Measurements from ENCODE around the gene KCNQ4. TPM values are rescaled to one million over a fixed set of nuclear protein-coding genes. Genes with fewer than 3 reads are reported as not detected.

Gene KCNQ4
- total and polyA plus RNA-seq, 2 donors (not counting 3 experiments of a cell fraction or from before 2014, with no cell fraction given): 0.06 to 0.07 TPM

GRCh38 chr1:40780678-40781607 is 2.6 kb upstream of the KCNQ4 start:
- intact Hi-C loops (cut with micrococcal nuclease): no loop called here
- no peaks in the 10 kb centered on the region for H4K20me1 ChIP-seq (replicated peaks; ENCODE audit: control insufficient read depth, extremely low read depth, insufficient read depth, low read length)
- H3K4me3 ChIP-seq (replicated peaks in 1 of 3; ENCODE audit: insufficient read depth in 1 of 3, low read depth in 1 of 3, low read length in 3 of 3): no peak overlapping the region
- POLR2A ChIA-PET: interaction anchor here (0.7 kb wide), 1 partner anchor 43 kb away, joined by 8 read pairs; no protein-coding TSS in a partner anchor
- BruUV-seq (replicated peaks): no TSS peak
- peaks cover 13 to 20% of the 10 kb centered on the region in 2 experiments for H3K27me3 ChIP-seq (ENCODE audit: control insufficient read depth in 2 of 2, insufficient read depth in 2 of 2, low read length in 2 of 2)
- H3K36me3 ChIP-seq (ENCODE audit: control insufficient read depth in 2 of 2, extremely low read depth in 1 of 2, insufficient read depth in 2 of 2, low read length in 2 of 2): no peaks in the 10 kb centered on the region
- no peaks in the 10 kb centered on the region for H3K4me1 ChIP-seq (ENCODE audit: control insufficient read depth, extremely low read depth, insufficient read depth, low read length)
- CTCF ChIA-PET: interaction anchor here (1.3 to 2.2 kb wide), 3 partner anchors 7 to 172 kb away, joined by 4 to 18 read pairs (median 7); no protein-coding TSS in a partner anchor
- FAIRE-seq: no peak
- TF ChIP-seq POLR2A (IDR thresholded peaks at IDR 0.05; ENCODE audit: low read depth, low read length) (no peak), EZH2 (IDR thresholded peaks at IDR 0.05; ENCODE audit: borderline replicate concordance, low read depth, low read length, severe bottlenecking) (no peak), MYC (IDR thresholded peaks at IDR 0.05; ENCODE audit: low read depth, low read length) (no peak), CTCF (IDR thresholded peaks at IDR 0.05; ENCODE audit: extremely low read depth in 1 of 2, insufficient read depth in 1 of 2, low read depth in 1 of 2, low read length in 2 of 2) (no peak), GATA2 (IDR thresholded peaks at IDR 0.05; ENCODE audit: insufficient read depth, insufficient read length, low read depth, low read length) (no peak), POLR2AphosphoS5 (IDR thresholded peaks at IDR 0.05; ENCODE audit: insufficient read depth, low read depth, low read length) (no peak), FOS (IDR thresholded peaks at IDR 0.05; ENCODE audit: borderline replicate concordance, insufficient read depth, low read length) (no peak), JUN (IDR thresholded peaks at IDR 0.05; ENCODE audit: borderline replicate concordance, insufficient read depth, insufficient read length, low read depth) (no peak)
- TF ChIP-seq, protein P1, sequence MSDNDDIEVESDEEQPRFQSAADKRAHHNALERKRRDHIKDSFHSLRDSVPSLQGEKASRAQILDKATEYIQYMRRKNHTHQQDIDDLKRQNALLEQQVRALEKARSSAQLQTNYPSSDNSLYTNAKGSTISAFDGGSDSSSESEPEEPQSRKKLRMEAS (IDR thresholded peaks at IDR 0.05; ENCODE audit: insufficient read depth, insufficient read length): no peak
- DNase-seq (ENCODE audit: low read depth, low spot score): no peak
- no peaks in the 10 kb centered on the region for H3K9me3 ChIP-seq (replicated peaks; ENCODE audit: control insufficient read depth, insufficient read depth, low read length)
- H3K79me2 ChIP-seq (ENCODE audit: control insufficient read depth, insufficient read depth, low read length): no peaks in the 10 kb centered on the region
- H3K9me1 ChIP-seq (replicated peaks; ENCODE audit: control insufficient read depth, extremely low read depth, insufficient read depth, low read length): no peaks in the 10 kb centered on the region
- H3K27ac ChIP-seq (ENCODE audit: insufficient read depth, low read depth, low read length): no peak overlapping the region
- dilution Hi-C loops (cut with MboI; ENCODE audit: extremely low pct_ligation_motif_present, low sequenced_read_pairs): no loop called here
- H3K9ac ChIP-seq (replicated peaks; ENCODE audit: extremely low read depth, insufficient read depth, low read length): no peak overlapping the region
- H2AFZ ChIP-seq (ENCODE audit: low read depth, low read length): no peak overlapping the region
- H3K4me2 ChIP-seq (ENCODE audit: insufficient read depth, low read length): no peak overlapping the region
